Measurements from ENCODE around the gene TBC1D1.

- TF ChIP-seq YY1 (IDR thresholded peaks at IDR 0.05; ENCODE audit: insufficient read depth, insufficient read length), result no peak
- TF ChIP-seq ZNF274 (IDR thresholded peaks at IDR 0.05; ENCODE audit: low read depth, low read length), result no peak
- no peak for TF ChIP-seq SUZ12 (IDR thresholded peaks at IDR 0.05; ENCODE audit: extremely low read depth, insufficient read depth, insufficient read length)
Observed at GRCh38 chr4:38173935-38174518, 283.1 kb downstream of the TBC1D1 start.
